Thyroid gland (tissue), 4 donors: ENCODE results near the gene MSX1. TPM values are rescaled to one million over a fixed set of nuclear protein-coding genes. Genes with fewer than 3 reads are reported as not detected.

Source experiments
- DNase-seq, 2 donors: peaks; one replicate each; pipeline ENCODE4 v3.0.0-alpha.2; 2019
- H3K27ac ChIP-seq, 3 donors: fragments of 200-600 bp; sonication (generic); 1 replicate in 2 of 3; 2 replicates in 1 of 3; pipeline ENCODE4 v1.5.1; 2016 to 2019; ENCODE audit warnings: mild to moderate bottlenecking in 1 of 3, moderate library complexity in 1 of 3
- H3K27me3 ChIP-seq: fragments of 200-600 bp; sonication (generic); one replicate; pipeline ENCODE4 v1.5.1; 2019
- H3K36me3 ChIP-seq, 2 donors: fragments of 200-600 bp; sonication (generic); one replicate each; pipeline ENCODE4 v1.5.1; 2016 to 2019
- H3K4me1 ChIP-seq, 2 donors: fragments of 200-600 bp; sonication (generic); one replicate each; pipeline ENCODE4 v1.5.1; 2017 to 2019
- H3K4me3 ChIP-seq, 3 donors: fragments of 200-600 bp; sonication (generic); replicated peaks in 1 of 3; 1 replicate in 2 of 3; 2 replicates in 1 of 3; pipeline ENCODE4 v1.5.1; 2016; ENCODE audit warnings: mild to moderate bottlenecking in 1 of 3
- H3K9me3 ChIP-seq: fragments of 200-600 bp; sonication (generic); one replicate; pipeline ENCODE4 v1.5.1; 2017
- CTCF ChIP-seq, 6 experiments: fragments of 200-600 bp in 3 of 6; fragments of 450-650 bp in 3 of 6; sonication (generic) in 3 of 6; IDR thresholded peaks; one replicate each; pipeline ENCODE4 v1.5.1; 2016 to 2019; ENCODE audit warnings: antibody characterized with exemption in 6 of 6, mild to moderate bottlenecking in 2 of 6, inconsistent platforms in 1 of 6, moderate library complexity in 1 of 6
- POLR2A ChIP-seq, 2 donors: fragments of 450-650 bp; IDR thresholded peaks; one replicate each; pipeline ENCODE4 v1.6.1; 2017; ENCODE audit warnings: antibody characterized with exemption in 2 of 2, mild to moderate bottlenecking in 2 of 2, moderate library complexity in 1 of 2
- WGBS, 2 donors: methylation state at CpG; one replicate each; pipeline ENCODE4 v1.1.5; 2017; 5-methylcytosine and 5-hydroxymethylcytosine counted together
- intact Hi-C: fragments of 100-400 bp; cut with DNase I; formaldehyde crosslinking; loops from one replicate; pipeline ENCODE4 v1.15.1; 2023
- total RNA-seq, 4 donors: library from RNA; depleted of rRNA; stranded (reverse); fragments of >200 nt; gene quantifications; one replicate each; pipeline ENCODE4 v1.2.3, GENCODE V29; 2016

The MSX1 gene
- total RNA-seq, 4 donors from 2014 or later: 5.0 to 20.8 (median 12.9) TPM

- H3K27me3 ChIP-seq: peaks cover 35% of the 10 kb centered on the region
- intact Hi-C loops: no loop called here
- H3K4me3 ChIP-seq: no peak overlapping the region
- no peak overlapping the region for H3K27ac ChIP-seq
- no peaks in the 10 kb centered on the region for H3K9me3 ChIP-seq
- no peak for DNase-seq
- H3K36me3 ChIP-seq: no peaks in the 10 kb centered on the region
- H3K4me1 ChIP-seq: no peaks in the 10 kb centered on the region
- 50 to 68% methylated on average over 1 to 2 of the region's 2 CpGs for WGBS, 2 donors
- TF ChIP-seq CTCF (IDR thresholded peaks at IDR 0.05) (no peak), POLR2A (IDR thresholded peaks at IDR 0.05) (no peak)
Observed at GRCh38 chr4:4874254-4874653, 14.8 kb downstream of the MSX1 start.

- WGBS, 2 donors: 23 to 25% methylated on average over 5 of the region's 5 CpGs
Observed at GRCh38 chr4:4875147-4875546, 15.7 kb downstream of the MSX1 start.

GRCh38 chr4:4875611-4876010 is 16.1 kb downstream of the MSX1 start:
- Histone ChIP-seq H3K4me1 (no peaks in the 10 kb centered on the region), H3K36me3 (no peaks in the 10 kb centered on the region), H3K9me3 (no peaks in the 10 kb centered on the region), H3K27ac (no peak overlapping the region), H3K27me3 (peaks cover 28% of the 10 kb centered on the region), H3K4me3 (no peak overlapping the region)
- no peak for DNase-seq
- WGBS, 2 donors: 40 to 52% methylated on average over 5 of the region's 5 CpGs
- intact Hi-C loops: no loop called here
- TF ChIP-seq CTCF (IDR thresholded peaks at IDR 0.05) (no peak), POLR2A (IDR thresholded peaks at IDR 0.05) (no peak)

More at GRCh38 chr4:4875147-4875546, 15.7 kb downstream of the MSX1 start:
- Histone ChIP-seq H3K4me1 (no peaks in the 10 kb centered on the region), H3K27ac (no peak overlapping the region), H3K4me3 (no peak overlapping the region), H3K36me3 (no peaks in the 10 kb centered on the region), H3K9me3 (no peaks in the 10 kb centered on the region), H3K27me3 (peaks cover 30% of the 10 kb centered on the region)
- DNase-seq: no peak
- TF ChIP-seq CTCF (IDR thresholded peaks at IDR 0.05): no peak
- TF ChIP-seq POLR2A (IDR thresholded peaks at IDR 0.05): no peak
- intact Hi-C loops: no loop called here

GRCh38 chr4:4876945-4877661 is 17.6 kb downstream of the MSX1 start:
- H3K9me3 ChIP-seq: no peaks in the 10 kb centered on the region
- H3K27ac ChIP-seq: no peak overlapping the region
- intact Hi-C loops: no loop called here
- H3K36me3 ChIP-seq: no peaks in the 10 kb centered on the region
- H3K4me1 ChIP-seq: no peaks in the 10 kb centered on the region
- no peak for DNase-seq
- TF ChIP-seq POLR2A (IDR thresholded peaks at IDR 0.05) (no peak), CTCF (IDR thresholded peaks at IDR 0.05) (no peak)
- H3K4me3 ChIP-seq: no peak overlapping the region
- 82 to 85% methylated on average over 12 of the region's 12 CpGs for WGBS, 2 donors
- peaks cover 15% of the 10 kb centered on the region for H3K27me3 ChIP-seq

GRCh38 chr4:4880492-4880891 is 21.0 kb downstream of the MSX1 start:
- H3K27me3 ChIP-seq: no peaks in the 10 kb centered on the region
- no peak for TF ChIP-seq POLR2A (IDR thresholded peaks at IDR 0.05)
- TF ChIP-seq CTCF (IDR thresholded peaks at IDR 0.05): peak in 2 of 6 experiments; percentile 12 to 26
- H3K4me3 ChIP-seq: no peak overlapping the region
- no peaks in the 10 kb centered on the region for H3K4me1 ChIP-seq
- DNase-seq: no peak
- intact Hi-C loops: no loop called here
- WGBS, 2 donors: 74 to 76% methylated on average over 2 of the region's 2 CpGs
- no peaks in the 10 kb centered on the region for H3K9me3 ChIP-seq
- no peak overlapping the region for H3K27ac ChIP-seq
- H3K36me3 ChIP-seq: no peaks in the 10 kb centered on the region
